OCI-LY7 (cell line): ENCODE results near the gene TPO.

Source experiments
- CTCF ChIP-seq: fragments of 200-600 bp; sonication (generic); conservative IDR thresholded peaks from 2 replicates; pipeline ENCODE4 v1.5.1; 2014; ENCODE audit warnings: mild to moderate bottlenecking, antibody characterized with exemption, low read length, moderate library complexity, mixed read lengths
- EZH2phosphoT487 ChIP-seq: fragments of 200-600 bp; sonication (generic); IDR thresholded peaks from 2 replicates; pipeline ENCODE4 v1.6.1; 2018; ENCODE audit warnings: low read depth, borderline replicate concordance, mild to moderate bottlenecking, mixed run types, antibody characterized with exemption, low read length, moderate library complexity, mixed read lengths

- TF ChIP-seq CTCF (no peak), EZH2phosphoT487 (no peak)
Observed at GRCh38 chr2:1492711-1493430, 79.6 kb downstream of the TPO start.
